Gastrocnemius medialis (tissue), 4 donors: ENCODE measurements around the gene CAPN5.

Experiments used
- CTCF ChIP-seq, 5 experiments: fragments of 450-650 bp in 3 of 5; fragments of 200-600 bp in 2 of 5; sonication (generic) in 2 of 5; IDR thresholded peaks in 4 of 5; conservative IDR thresholded peaks in 1 of 5; 1 replicate in 4 of 5; 2 replicates in 1 of 5; pipeline ENCODE4 v1.5.1; 2016 to 2019; ENCODE audit warnings: antibody characterized with exemption in 5 of 5, mild to moderate bottlenecking in 3 of 5, moderate library complexity in 3 of 5
- POLR2A ChIP-seq, 2 donors: fragments of 450-650 bp; IDR thresholded peaks; one replicate each; pipeline ENCODE4 v1.6.1; 2017; ENCODE audit warnings: antibody characterized with exemption in 2 of 2, mild to moderate bottlenecking in 2 of 2, moderate library complexity in 2 of 2

- TF ChIP-seq POLR2A (IDR thresholded peaks at IDR 0.05) (no peak), CTCF (IDR thresholded peaks at IDR 0.05 in 4 of 5, conservative IDR thresholded peaks at IDR 0.05 in 1 of 5) (no peak)
These were observed 3.3 kb downstream of the CAPN5 start for GRCh38 chr11:77069969-77070582.
